LNCAP (cell line): ENCODE measurements around the gene ACY1.

Source experiments
- TF ChIP-seq, protein P1 (sequence below): fragments of 450-650 bp; IDR thresholded peaks from 2 replicates; pipeline ENCODE4 v1.5.1; 2017; ENCODE audit warnings: mild to moderate bottlenecking

ACY1 gene

DNA sequence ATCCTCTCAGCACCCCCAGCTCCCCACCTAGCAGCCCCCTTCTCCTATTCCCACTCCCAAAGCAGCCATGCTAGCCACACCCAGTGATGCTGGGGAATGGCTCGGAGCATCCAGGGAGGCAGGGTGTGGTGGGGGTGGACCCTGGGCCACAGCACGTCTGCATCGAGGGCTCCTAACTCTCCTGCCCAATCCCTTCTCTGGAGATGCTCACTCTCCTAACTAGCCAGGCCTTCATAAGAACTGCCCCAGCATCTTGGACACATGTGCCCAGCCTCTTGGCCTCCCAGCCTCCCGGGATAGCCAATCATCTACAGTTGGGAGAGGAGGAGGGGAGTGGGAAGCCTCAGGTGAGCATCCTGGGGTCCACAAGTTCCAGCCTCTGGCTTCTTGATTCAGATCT is 18.8 kb upstream of the ACY1 start:
- TF ChIP-seq, protein P1, sequence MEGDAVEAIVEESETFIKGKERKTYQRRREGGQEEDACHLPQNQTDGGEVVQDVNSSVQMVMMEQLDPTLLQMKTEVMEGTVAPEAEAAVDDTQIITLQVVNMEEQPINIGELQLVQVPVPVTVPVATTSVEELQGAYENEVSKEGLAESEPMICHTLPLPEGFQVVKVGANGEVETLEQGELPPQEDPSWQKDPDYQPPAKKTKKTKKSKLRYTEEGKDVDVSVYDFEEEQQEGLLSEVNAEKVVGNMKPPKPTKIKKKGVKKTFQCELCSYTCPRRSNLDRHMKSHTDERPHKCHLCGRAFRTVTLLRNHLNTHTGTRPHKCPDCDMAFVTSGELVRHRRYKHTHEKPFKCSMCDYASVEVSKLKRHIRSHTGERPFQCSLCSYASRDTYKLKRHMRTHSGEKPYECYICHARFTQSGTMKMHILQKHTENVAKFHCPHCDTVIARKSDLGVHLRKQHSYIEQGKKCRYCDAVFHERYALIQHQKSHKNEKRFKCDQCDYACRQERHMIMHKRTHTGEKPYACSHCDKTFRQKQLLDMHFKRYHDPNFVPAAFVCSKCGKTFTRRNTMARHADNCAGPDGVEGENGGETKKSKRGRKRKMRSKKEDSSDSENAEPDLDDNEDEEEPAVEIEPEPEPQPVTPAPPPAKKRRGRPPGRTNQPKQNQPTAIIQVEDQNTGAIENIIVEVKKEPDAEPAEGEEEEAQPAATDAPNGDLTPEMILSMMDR, result no peak

DNA sequence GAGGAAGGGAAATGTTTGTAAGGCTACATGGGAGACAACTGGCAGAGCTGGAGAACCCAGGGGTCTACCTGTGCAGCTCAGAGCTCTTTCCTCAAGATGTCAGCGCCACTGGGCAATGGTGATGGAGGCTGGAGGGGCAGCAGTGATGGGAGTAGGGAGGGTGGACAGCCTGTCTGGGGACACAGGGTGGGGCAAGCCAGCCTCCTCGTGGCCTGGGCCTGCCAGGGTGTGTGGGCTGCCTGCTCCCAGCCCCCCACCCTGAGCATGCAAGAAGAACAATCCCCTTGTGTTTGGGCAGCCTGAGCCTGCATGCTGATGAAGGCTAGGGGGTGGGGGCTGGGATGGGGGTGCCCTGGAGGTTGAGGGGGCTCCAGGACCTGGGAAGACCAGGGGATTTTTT is 17.3 kb upstream of the ACY1 start:
- TF ChIP-seq, protein P1, result no peak

DNA sequence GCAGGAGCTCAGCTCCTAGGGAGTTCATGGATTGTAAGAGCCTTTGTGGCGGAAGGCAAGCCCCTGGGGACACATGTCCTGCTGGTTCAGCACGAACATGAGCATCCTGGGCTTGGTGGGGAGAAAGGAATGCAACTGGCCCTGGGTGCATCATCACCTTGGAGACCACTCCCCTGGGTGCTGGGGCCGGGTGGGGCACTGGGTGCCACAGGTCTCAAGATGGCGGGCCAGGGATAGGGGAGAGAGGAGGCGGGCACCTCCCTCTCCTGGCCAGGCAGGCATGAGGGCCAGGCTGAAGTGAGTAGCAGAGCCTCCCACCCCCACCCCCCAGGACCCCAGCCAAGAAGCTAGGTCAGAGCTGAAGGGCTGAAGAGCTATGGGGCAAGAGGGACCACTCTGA is 16.8 kb upstream of the ACY1 start:
- TF ChIP-seq, protein P1, result no peak

DNA sequence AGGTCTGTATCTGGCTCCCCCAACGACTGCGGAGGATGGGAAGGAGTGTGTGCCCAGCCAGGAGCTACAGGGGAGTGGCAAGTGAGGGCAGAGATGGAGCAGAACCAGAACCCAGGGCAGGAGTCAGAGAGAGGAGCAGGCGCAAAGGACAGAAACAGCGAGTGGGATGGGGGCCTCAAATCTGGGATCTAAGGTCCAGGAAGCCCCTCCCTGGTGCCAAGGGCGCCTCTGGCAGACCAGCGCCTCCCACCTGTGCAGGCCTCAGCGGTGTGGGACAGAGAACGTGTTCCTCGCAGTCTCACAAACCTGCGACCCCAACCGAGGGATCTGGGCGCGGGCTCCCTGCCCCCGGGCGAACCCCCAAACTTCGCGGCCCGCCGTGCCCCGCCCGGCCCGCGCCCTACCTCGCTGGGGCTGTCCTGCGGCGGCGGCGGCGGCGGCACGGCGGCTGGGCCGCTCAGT is 16.4 kb upstream of the ACY1 start:
- TF ChIP-seq, protein P1, result no peak

DNA sequence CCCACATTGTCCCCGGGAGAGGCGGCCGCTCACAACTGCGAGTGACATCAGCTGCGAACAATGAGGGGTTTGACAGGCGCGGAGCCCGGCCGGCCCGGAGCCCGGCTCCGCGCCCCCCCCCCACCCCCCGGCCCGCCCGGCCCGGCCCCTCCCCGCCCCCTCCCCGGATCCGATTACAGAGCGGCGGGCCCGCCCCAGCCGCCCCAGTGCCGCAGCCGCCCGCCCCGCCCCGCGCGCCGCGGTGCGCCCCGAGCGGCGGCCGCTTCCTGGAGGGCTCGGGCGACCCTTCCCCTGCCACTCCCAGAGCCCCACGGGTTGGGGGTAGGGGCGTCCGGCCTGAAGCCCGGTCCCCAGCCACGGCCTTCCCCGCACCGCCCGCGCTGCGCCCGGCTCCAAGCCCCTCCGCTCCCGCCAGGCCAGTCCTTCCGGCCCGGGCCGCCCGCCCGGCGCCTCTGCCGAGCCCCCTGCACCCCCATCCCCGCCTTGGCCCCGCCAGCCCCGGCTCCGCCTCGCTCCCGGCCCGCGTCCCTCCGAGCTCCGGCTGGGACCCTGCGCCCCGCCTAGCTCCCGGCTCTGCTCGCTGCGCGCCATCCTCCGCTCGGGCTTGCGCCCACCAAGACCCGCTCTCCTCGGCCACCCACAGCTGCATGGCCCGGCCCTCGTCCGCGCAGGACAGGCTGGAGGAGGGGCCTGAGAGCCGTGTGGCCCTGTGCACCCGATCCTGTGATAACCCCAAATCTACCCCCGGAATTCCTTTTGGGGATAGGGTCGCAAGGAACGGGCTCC is 15.8 kb upstream of the ACY1 start, which contains the start of gene PCBP4:
Gene PCBP4 (minus strand): TSS at position 71 of the 786 bp plus-strand sequence. CDS start 6,214 bp downstream, outside the sequence.
- TF ChIP-seq, protein P1, result no peak

DNA sequence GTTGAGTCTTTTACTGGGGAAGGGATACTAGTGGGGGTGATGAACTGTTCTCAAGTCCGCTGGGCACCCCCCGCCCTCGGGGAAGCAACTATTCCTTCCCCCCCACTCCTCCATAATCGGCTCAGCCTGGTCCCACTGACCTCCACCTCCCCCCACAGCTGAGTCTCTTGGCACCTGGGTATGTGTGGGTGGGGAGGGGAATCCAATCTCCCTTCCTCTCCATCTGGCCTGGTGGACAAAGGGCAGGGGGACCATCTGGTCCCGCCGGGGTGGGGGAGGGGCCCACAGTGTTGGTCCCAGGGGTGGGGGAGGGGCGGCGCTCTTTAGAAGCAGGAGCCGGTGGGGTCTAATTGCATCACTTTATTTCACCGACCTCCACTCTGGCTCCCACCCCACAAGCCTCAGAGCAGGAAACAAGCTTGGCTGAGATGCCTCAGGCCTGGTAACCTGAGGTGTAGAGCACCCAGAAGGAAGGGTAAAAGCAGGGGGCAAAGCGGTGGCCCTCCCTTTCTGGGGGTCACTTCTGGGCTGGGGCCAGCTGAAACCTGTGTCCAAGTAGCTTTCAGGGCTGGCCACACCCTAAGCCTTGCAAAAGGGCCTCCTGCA is 15.1 kb upstream of the ACY1 start:
- TF ChIP-seq, protein P1, result no peak

DNA sequence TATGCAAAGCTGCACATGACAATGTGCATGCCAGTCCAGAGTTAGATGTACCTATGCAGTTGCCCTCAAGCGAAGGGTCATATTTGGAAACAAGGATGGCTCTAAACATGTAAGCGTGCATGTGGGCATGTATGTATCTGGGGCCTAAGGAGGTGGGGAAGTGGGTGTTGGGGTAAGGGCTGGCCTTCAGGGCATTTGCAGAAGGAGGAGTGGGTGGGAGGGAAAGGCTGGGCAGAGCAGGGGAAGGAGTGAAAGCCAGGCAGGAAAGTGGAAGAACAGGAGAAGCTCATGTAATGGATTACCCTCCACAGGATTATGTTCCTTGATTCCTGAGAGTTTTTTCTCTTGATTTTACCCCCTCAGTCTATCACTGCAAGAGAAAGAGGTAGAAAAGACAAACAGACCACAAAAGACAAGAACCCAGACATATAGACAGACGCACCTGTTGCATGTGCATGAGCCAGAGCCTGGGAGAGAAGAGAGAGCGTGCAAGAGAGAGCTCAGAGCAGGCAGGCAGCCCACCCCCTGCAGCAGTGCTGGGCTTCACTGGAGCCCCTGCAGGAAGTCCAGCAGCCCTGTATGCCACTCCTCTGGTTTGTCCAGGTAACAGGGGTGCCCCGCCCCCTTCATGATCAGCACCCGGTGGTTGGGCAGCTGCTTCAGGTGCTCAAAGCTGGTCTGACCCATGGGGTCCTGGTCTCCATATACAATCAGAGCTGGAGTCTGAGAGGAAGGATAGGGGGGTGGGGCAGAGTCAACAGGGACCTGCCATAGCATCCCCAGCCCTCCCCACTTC is 14.3 kb upstream of the ACY1 start:
- TF ChIP-seq, protein P1, result no peak
